Fibroblast of lung (primary cell): ENCODE measurements around the gene STARD3NL.

Experiments
- EZH2 ChIP-seq: IDR thresholded peaks from 2 replicates; pipeline ENCODE4 v1.5.1; 2012; ENCODE audit warnings: low read length, control low read depth, mild to moderate bottlenecking; ENCODE audit errors: missing control alignments
- TF ChIP-seq, protein P1 (sequence below), 2 donors: IDR thresholded peaks in 1 of 2; conservative IDR thresholded peaks in 1 of 2; 1 replicate in 1 of 2; 2 replicates in 1 of 2; pipeline ENCODE4 v1.5.1; 2011 to 2012; ENCODE audit warnings: low read length in 2 of 2, control low read depth in 1 of 2, inconsistent platforms in 1 of 2, low read depth in 1 of 2, mild to moderate bottlenecking in 1 of 2

DNA sequence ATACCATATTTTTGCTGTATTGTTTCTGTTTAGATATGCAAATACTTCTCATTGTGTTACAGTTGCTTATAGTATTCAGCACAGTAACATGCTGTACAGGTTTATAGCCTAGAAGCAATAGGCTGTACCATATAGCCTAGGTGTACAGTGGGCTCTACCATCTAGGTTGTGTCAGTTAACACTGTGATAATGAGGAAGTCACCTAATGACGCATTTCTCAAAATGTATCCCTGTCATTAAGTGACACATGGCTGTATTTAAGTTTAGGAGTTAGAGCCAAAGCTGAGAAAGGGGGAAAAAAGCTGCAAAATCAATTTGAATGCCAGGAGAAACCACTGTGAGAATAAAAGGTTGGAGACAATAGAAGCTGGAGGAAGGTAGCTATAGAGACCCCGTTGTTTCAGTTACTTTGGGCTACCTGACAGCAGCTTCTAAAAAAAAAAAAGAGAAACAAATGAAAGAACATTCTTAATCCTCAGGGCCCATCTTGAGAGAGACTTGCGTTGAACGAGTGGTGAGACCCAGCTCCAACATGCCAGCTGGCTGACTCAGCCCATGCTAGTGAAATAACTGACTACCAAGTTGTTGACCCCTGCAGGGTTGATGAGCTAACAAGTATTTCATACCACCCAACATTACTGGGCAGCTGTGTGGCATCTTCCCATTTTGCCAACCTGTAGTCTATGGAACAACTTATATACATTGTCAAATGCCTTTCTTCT lies 8.7 kb downstream of the STARD3NL start:
- no peak for TF ChIP-seq EZH2
- TF ChIP-seq, protein P1, sequence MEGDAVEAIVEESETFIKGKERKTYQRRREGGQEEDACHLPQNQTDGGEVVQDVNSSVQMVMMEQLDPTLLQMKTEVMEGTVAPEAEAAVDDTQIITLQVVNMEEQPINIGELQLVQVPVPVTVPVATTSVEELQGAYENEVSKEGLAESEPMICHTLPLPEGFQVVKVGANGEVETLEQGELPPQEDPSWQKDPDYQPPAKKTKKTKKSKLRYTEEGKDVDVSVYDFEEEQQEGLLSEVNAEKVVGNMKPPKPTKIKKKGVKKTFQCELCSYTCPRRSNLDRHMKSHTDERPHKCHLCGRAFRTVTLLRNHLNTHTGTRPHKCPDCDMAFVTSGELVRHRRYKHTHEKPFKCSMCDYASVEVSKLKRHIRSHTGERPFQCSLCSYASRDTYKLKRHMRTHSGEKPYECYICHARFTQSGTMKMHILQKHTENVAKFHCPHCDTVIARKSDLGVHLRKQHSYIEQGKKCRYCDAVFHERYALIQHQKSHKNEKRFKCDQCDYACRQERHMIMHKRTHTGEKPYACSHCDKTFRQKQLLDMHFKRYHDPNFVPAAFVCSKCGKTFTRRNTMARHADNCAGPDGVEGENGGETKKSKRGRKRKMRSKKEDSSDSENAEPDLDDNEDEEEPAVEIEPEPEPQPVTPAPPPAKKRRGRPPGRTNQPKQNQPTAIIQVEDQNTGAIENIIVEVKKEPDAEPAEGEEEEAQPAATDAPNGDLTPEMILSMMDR (conservative IDR thresholded peaks at IDR 0.05 in 1 of 2, IDR thresholded peaks at IDR 0.05 in 1 of 2; ENCODE audit: low read depth in 1 of 2, low read length in 2 of 2), result no peak
